Stimulated activated CD8-positive, alpha-beta memory T cell treated with anti-CD3 and anti-CD28 coated beads, Interleukin-7, amount 100 ng/mL, for 4 hours (primary cell): ENCODE data around the gene RBM39.
"Not testable (repeated sequence)": the region's sequence is repeated elsewhere in the genome, so short reads cannot be mapped to it uniquely, and the experiment has no call there.

ENCODE experiments used
- DNase-seq, 2 donors: peaks; one replicate each; pipeline ENCODE4 v3.0.0-alpha.2; 2020; ENCODE audit warnings: low read depth in 2 of 2

The RBM39 gene

GRCh38 chr20:35706591-35707529 is 35.2 kb downstream of the RBM39 start:
- not testable (repeated sequence) for DNase-seq

GRCh38 chr20:35705894-35706293 is 36.2 kb downstream of the RBM39 start:
- not testable (repeated sequence) for DNase-seq

- no peak for DNase-seq
Observed at GRCh38 chr20:35704514-35705261, 37.4 kb downstream of the RBM39 start.

- no peak for DNase-seq
Observed at GRCh38 chr20:35702824-35703695, 39.0 kb downstream of the RBM39 start.

GRCh38 chr20:35702051-35702823 is 39.8 kb downstream of the RBM39 start:
- no peak for DNase-seq

GRCh38 chr20:35700625-35701148 is 41.4 kb downstream of the RBM39 start:
- DNase-seq = no peak

- no peak for DNase-seq
Observed at GRCh38 chr20:35699957-35700624, 42.0 kb downstream of the RBM39 start.

- peak; percentile 67 to 81 for DNase-seq
Observed at GRCh38 chr20:35699127-35699956, 42.7 kb downstream of the RBM39 start, which contains the start of the genes NFS1 and ROMO1. NFS1 (minus strand) TSS chr20:35699352; CDS start chr20:35699288, 64 bp downstream. ROMO1 (plus strand) TSS chr20:35699405; CDS start chr20:35699633, 228 bp downstream.

GRCh38 chr20:35698298-35699126 is 43.5 kb downstream of the RBM39 start:
- no peak for DNase-seq

GRCh38 chr20:35697696-35698297 is 44.3 kb downstream of the RBM39 start:
- no peak for DNase-seq

GRCh38 chr20:35695978-35696377 is 46.1 kb downstream of the RBM39 start:
- DNase-seq = no peak

GRCh38 chr20:35695245-35695749 is 46.8 kb downstream of the RBM39 start:
- DNase-seq = no peak

GRCh38 chr20:35690265-35690664 is 51.8 kb downstream of the RBM39 start:
- DNase-seq = no peak

- not testable (repeated sequence) for DNase-seq
Observed at GRCh38 chr20:35686872-35687271, 55.2 kb downstream of the RBM39 start.

- not testable (repeated sequence) for DNase-seq
Observed at GRCh38 chr20:35685368-35685767, 56.7 kb downstream of the RBM39 start.

- DNase-seq = no peak
Observed at GRCh38 chr20:35681960-35682359, 60.1 kb downstream of the RBM39 start.

- DNase-seq = no peak
Observed at GRCh38 chr20:35680452-35681183, 61.4 kb downstream of the RBM39 start.
